NB4 (cell line): Measurements from ENCODE around the gene NKX2-2.

Experiments
- DNase-seq: peaks from one replicate; pipeline ENCODE4 v3.0.0; 2010; ENCODE audit warnings: low read depth
- H3K4me3 ChIP-seq: one replicate; pipeline ENCODE4 v1.5.1; 2011; ENCODE audit warnings: mild to moderate bottlenecking, low read depth, low read length, moderate library complexity
- CTCF ChIP-seq: IDR thresholded peaks from one replicate; pipeline ENCODE4 v1.5.1; 2012; ENCODE audit warnings: low read depth, low read length
- MAX ChIP-seq: IDR thresholded peaks from 2 replicates; pipeline ENCODE4 v1.6.1; 2011; ENCODE audit warnings: low read depth, low read length
- MYC ChIP-seq: IDR thresholded peaks from 2 replicates; pipeline ENCODE4 v1.6.1; 2011; ENCODE audit warnings: low read depth, low read length
- POLR2A ChIP-seq: IDR thresholded peaks from 2 replicates; pipeline ENCODE4 v1.6.1; 2011; ENCODE audit warnings: mild to moderate bottlenecking; ENCODE audit not compliant: insufficient read length; ENCODE audit errors: extremely low read depth

Gene NKX2-2

GRCh38 chr20:21465799-21466198 is 48.1 kb downstream of the NKX2-2 start:
- TF ChIP-seq MAX (no peak), MYC (no peak), CTCF (no peak), POLR2A (no peak)
- no peak for DNase-seq
- no peak overlapping the region for H3K4me3 ChIP-seq

- DNase-seq, result no peak
- no peak overlapping the region for H3K4me3 ChIP-seq
- TF ChIP-seq MYC, result no peak
- no peak for TF ChIP-seq POLR2A
- TF ChIP-seq CTCF, result no peak
- no peak for TF ChIP-seq MAX
Observed at GRCh38 chr20:21464916-21465315, 48.9 kb downstream of the NKX2-2 start.
